PC-3 (cell line): ENCODE measurements around the gene CEBPZOS.
"Not testable (repeated sequence)": the region's sequence is repeated elsewhere in the genome, so short reads cannot be mapped to it uniquely, and the experiment has no call there.

Source experiments
- EZH2phosphoT487 ChIP-seq: fragments of 300-600 bp; sonication (generic); IDR thresholded peaks from 2 replicates; pipeline ENCODE4 v1.6.1; 2018; ENCODE audit warnings: mild to moderate bottlenecking, antibody characterized with exemption, low read length, borderline replicate concordance
- TF ChIP-seq, protein P1 (sequence below): fragments of 300-600 bp; sonication (generic); conservative IDR thresholded peaks from 2 replicates; pipeline ENCODE4 v1.5.1; 2017; ENCODE audit warnings: antibody characterized with exemption, low read depth, mild to moderate bottlenecking, low read length

DNA sequence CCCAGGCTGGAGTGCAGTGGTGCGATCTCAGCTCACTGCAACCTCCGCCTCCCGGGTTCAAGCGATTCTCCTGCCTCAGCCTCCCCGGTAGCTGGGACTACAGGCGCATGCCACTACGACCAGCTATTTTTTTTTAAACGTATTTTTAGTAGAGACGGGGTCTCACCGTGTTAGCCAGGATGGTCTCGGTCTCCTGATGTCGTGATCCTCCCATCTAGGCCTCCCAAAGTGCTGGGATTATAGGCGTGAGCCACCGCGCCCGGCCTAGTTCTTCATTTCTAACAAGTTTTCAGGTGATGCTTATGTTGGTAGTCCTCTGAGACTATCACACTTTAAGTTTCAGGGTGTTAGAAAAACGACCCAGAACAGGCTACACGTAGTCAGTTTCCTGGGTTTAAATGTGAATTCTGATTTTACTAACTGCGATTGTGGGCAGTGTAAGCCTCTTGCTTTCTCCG is 405 bp upstream of the CEBPZOS start:
- TF ChIP-seq, protein P1, sequence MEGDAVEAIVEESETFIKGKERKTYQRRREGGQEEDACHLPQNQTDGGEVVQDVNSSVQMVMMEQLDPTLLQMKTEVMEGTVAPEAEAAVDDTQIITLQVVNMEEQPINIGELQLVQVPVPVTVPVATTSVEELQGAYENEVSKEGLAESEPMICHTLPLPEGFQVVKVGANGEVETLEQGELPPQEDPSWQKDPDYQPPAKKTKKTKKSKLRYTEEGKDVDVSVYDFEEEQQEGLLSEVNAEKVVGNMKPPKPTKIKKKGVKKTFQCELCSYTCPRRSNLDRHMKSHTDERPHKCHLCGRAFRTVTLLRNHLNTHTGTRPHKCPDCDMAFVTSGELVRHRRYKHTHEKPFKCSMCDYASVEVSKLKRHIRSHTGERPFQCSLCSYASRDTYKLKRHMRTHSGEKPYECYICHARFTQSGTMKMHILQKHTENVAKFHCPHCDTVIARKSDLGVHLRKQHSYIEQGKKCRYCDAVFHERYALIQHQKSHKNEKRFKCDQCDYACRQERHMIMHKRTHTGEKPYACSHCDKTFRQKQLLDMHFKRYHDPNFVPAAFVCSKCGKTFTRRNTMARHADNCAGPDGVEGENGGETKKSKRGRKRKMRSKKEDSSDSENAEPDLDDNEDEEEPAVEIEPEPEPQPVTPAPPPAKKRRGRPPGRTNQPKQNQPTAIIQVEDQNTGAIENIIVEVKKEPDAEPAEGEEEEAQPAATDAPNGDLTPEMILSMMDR: not testable (repeated sequence)
- TF ChIP-seq EZH2phosphoT487: not testable (repeated sequence)
